SU-DHL-6 (cell line): Measurements from ENCODE around the gene HHATL.

ENCODE experiments used
- H2AFZ ChIP-seq: fragments of 200-600 bp; sonication (generic); 2 replicates; pipeline ENCODE4 v1.6.1; 2014; ENCODE audit warnings: low read depth, mild to moderate bottlenecking, moderate library complexity, mixed read lengths, antibody characterized with exemption, low read length; ENCODE audit not compliant: severe bottlenecking
- H3F3A ChIP-seq: fragments of 200-600 bp; shearing (Covaris generic); 2 replicates; pipeline ENCODE4 v1.6.0; 2016; ENCODE audit warnings: antibody characterized with exemption, mild to moderate bottlenecking; ENCODE audit not compliant: insufficient read depth
- H3K27ac ChIP-seq: fragments of 200-600 bp; sonication (generic); 2 replicates; pipeline ENCODE4 v1.5.1; 2016; ENCODE audit warnings: low read depth, mild to moderate bottlenecking, low read length, moderate library complexity, mixed read lengths
- H3K27me3 ChIP-seq: fragments of 200-600 bp; sonication (generic), shearing (Covaris generic); 2 replicates; pipeline ENCODE4 v1.6.0; 2014; ENCODE audit warnings: mild to moderate bottlenecking, low read length
- H3K36me3 ChIP-seq: fragments of 200-600 bp; sonication (generic); 2 replicates; pipeline ENCODE4 v1.6.1; 2014; ENCODE audit warnings: mild to moderate bottlenecking, low read length, mixed read lengths
- H3K4me2 ChIP-seq: fragments of 300-600, 200-600 bp; shearing (Covaris generic), sonication (generic); 2 replicates; pipeline ENCODE4 v1.6.0; 2014; ENCODE audit warnings: low read length, low read depth, mild to moderate bottlenecking; ENCODE audit not compliant: poor library complexity, severe bottlenecking
- H3K4me3 ChIP-seq: fragments of 200-600 bp; sonication (generic); 2 replicates; pipeline ENCODE4 v1.5.1; 2014; ENCODE audit warnings: antibody characterized with exemption, low read length, mild to moderate bottlenecking, mixed read lengths; ENCODE audit not compliant: insufficient read depth, poor library complexity, severe bottlenecking
- H3K79me2 ChIP-seq: fragments of 200-600 bp; sonication (generic); 2 replicates; pipeline ENCODE4 v1.6.1; 2014; ENCODE audit warnings: mild to moderate bottlenecking, low read length, moderate library complexity; ENCODE audit not compliant: insufficient read depth
- H3K9ac ChIP-seq: fragments of 200-600 bp; sonication (generic); 2 replicates; pipeline ENCODE4 v1.7.0; 2014; ENCODE audit warnings: mild to moderate bottlenecking, low read length
- H3K9me2 ChIP-seq: fragments of 200-600 bp; sonication (generic); replicated peaks from 2 replicates; pipeline ENCODE4 v1.6.1; 2014; ENCODE audit warnings: low read length; ENCODE audit not compliant: insufficient read depth
- H3K9me3 ChIP-seq: fragments of 200-600 bp; sonication (generic); 2 replicates; pipeline ENCODE4 v1.6.1; 2014; ENCODE audit warnings: low read length, mixed read lengths; ENCODE audit not compliant: insufficient read depth
- H4K20me1 ChIP-seq: fragments of 200-600 bp; sonication (generic); 2 replicates; pipeline ENCODE4 v1.6.1; 2014; ENCODE audit warnings: low read depth, mild to moderate bottlenecking, antibody characterized with exemption, low read length, moderate library complexity, mixed read lengths
- EZH2phosphoT487 ChIP-seq: fragments of 200-600 bp; sonication (generic), shearing (Covaris generic); conservative IDR thresholded peaks from 2 replicates; pipeline ENCODE4 v1.6.1; 2018; ENCODE audit warnings: mild to moderate bottlenecking, antibody characterized with exemption, low read length, moderate library complexity, mixed read lengths
- TF ChIP-seq, protein P1 (sequence below): fragments of 200-600 bp; sonication (generic); IDR thresholded peaks from one replicate; pipeline ENCODE4 v1.5.1; 2017; ENCODE audit warnings: antibody characterized with exemption, mild to moderate bottlenecking, low read length, moderate library complexity; ENCODE audit not compliant: insufficient read depth, poor library complexity, severe bottlenecking

The HHATL gene

DNA sequence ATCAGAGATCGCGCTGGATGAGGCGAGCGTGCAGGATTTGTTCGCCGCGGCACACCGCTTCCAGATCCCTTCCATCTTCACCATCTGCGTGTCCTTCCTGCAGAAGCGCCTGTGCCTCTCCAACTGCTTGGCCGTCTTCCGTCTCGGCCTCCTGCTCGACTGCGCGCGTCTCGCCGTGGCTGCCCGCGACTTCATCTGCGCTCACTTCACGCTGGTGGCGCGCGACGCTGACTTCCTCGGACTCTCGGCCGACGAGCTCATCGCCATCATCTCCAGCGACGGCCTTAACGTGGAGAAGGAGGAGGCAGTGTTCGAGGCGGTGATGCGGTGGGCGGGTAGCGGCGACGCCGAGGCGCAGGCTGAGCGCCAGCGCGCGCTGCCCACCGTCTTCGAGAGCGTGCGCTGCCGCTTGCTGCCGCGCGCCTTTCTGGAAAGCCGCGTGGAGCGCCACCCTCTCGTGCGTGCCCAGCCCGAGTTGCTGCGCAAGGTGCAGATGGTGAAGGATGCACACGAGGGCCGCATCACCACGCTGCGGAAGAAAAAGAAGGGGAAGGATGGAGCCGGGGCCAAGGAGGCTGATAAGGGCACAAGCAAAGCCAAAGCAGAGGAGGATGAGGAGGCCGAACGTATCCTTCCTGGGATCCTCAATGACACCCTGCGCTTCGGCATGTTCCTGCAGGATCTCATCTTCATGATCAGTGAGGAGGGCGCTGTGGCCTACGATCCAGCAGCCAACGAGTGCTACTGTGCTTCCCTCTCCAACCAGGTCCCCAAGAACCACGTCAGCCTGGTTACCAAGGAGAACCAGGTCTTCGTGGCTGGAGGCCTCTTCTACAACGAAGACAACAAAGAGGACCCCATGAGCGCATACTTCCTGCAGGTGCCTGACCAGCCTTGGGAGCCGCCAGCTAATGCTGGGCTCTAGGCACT lies 16.4 kb downstream of the HHATL start:
- H3K4me2 ChIP-seq: no peak overlapping the region
- no peaks in the 10 kb centered on the region for H3K9me3 ChIP-seq
- TF ChIP-seq EZH2phosphoT487: no peak
- TF ChIP-seq, protein P1, sequence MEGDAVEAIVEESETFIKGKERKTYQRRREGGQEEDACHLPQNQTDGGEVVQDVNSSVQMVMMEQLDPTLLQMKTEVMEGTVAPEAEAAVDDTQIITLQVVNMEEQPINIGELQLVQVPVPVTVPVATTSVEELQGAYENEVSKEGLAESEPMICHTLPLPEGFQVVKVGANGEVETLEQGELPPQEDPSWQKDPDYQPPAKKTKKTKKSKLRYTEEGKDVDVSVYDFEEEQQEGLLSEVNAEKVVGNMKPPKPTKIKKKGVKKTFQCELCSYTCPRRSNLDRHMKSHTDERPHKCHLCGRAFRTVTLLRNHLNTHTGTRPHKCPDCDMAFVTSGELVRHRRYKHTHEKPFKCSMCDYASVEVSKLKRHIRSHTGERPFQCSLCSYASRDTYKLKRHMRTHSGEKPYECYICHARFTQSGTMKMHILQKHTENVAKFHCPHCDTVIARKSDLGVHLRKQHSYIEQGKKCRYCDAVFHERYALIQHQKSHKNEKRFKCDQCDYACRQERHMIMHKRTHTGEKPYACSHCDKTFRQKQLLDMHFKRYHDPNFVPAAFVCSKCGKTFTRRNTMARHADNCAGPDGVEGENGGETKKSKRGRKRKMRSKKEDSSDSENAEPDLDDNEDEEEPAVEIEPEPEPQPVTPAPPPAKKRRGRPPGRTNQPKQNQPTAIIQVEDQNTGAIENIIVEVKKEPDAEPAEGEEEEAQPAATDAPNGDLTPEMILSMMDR: no peak
- H3K9me2 ChIP-seq: no peaks in the 10 kb centered on the region
- H3F3A ChIP-seq: no peaks in the 10 kb centered on the region
- no peaks in the 10 kb centered on the region for H3K79me2 ChIP-seq
- no peak overlapping the region for H2AFZ ChIP-seq
- H3K4me3 ChIP-seq: no peak overlapping the region
- H4K20me1 ChIP-seq: no peaks in the 10 kb centered on the region
- no peaks in the 10 kb centered on the region for H3K27me3 ChIP-seq
- no peak overlapping the region for H3K27ac ChIP-seq
- no peak overlapping the region for H3K9ac ChIP-seq
- no peaks in the 10 kb centered on the region for H3K36me3 ChIP-seq

DNA sequence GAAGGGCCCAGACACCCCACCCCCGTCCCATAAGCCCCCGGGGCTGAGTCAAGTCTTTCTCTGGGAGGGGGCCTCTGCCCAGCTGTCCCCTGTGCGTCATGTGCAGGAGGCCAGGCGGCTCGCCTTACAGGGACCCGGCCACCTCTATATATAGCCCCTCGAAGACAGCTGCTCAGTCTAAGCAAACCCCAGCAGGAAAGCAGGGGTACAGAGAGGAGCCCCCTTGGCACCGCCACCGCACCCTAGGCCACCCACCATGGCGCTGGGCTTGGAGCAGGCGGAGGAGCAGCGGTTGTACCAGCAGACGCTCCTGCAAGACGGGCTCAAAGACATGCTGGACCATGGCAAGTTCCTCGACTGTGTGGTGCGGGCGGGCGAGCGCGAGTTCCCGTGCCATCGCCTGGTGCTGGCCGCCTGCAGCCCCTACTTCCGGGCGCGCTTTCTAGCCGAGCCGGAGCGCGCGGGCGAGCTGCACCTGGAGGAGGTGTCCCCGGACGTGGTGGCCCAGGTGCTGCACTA lies 17.2 kb downstream of the HHATL start, which contains the start of gene KLHL40:
TSS of gene KLHL40 (plus strand) at position 175 of the 519 bp plus-strand sequence. CDS start at position 257, 82 bp downstream.
- Histone ChIP-seq H2AFZ (no peak within 1 kb of the TSS), H3F3A (no peaks in the 10 kb centered on the region), H3K9me2 (no peaks in the 10 kb centered on the region), H3K9me3 (no peaks in the 10 kb centered on the region), H3K36me3 (no peaks in the 10 kb centered on the region), H3K79me2 (no peaks in the 10 kb centered on the region), H3K4me3 (no peak within 1 kb of the TSS), H4K20me1 (no peaks in the 10 kb centered on the region), H3K27ac (no peak within 1 kb of the TSS), H3K27me3 (no peaks in the 10 kb centered on the region), H3K9ac (no peak within 1 kb of the TSS), H3K4me2 (no peak within 1 kb of the TSS)
- TF ChIP-seq EZH2phosphoT487: no peak
- TF ChIP-seq, protein P1: no peak

DNA sequence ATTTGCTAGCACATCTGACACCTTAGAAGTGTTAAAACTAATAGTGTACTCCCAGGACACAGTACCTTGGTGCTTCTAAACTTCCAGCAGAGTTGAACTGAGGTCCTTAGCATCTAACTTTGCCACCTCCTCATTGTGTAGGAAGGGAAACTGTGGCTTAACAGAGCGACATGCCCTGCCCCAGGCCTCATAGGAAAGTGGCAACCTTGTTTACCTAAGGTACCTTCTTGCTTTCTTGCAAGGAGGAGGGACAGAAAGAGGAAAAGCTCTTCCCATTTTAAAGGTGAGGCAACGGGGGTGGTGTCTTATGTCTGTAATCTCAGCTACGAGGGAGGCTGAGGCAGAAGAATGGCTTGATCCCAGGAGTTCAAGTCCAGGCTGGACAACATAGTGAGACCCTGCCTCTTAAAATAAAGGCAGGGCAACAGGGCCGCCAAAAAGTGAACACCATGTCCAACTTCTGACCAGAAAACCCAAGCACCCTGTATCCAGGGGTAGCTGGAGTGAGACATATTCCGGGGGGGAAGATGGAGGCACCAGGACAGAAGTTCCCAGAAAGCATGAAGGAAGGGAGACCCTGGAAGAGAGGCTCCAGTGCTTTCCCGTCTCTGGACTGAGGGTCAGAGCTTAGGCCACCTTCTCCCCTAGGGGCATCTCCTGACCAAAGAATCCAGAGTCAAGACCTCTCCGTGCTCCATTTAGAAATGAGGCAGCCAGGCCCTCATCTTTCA lies 17.8 kb downstream of the HHATL start:
- Histone ChIP-seq H3K9me3 (no peaks in the 10 kb centered on the region), H2AFZ (no peak overlapping the region), H3K4me2 (no peak overlapping the region), H3K36me3 (no peaks in the 10 kb centered on the region), H3F3A (no peaks in the 10 kb centered on the region), H3K27me3 (no peaks in the 10 kb centered on the region), H4K20me1 (no peaks in the 10 kb centered on the region), H3K27ac (no peak overlapping the region), H3K79me2 (no peaks in the 10 kb centered on the region), H3K9me2 (no peaks in the 10 kb centered on the region), H3K4me3 (no peak overlapping the region), H3K9ac (no peak overlapping the region)
- TF ChIP-seq EZH2phosphoT487: no peak
- TF ChIP-seq, protein P1: no peak
